Measurements from ENCODE around the gene CDADC1.

DNA sequence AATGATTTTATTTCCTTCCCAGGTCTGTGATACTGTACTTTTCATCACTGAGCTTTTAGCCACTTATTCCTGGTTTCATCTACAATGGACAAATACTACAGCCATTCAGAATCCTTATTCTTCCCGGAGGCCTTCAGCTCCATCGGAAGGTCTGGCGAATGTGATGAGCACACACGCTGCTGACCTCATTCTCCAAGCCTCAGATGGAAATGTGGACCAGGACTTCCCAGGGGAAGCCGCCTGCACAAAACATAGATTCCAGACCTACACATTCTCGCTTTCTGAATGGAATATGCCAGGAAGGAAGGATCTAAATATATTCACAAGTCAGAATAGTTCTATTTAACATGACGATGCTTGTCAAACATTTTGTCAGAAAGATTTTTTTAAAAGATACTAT lies 75.6 kb downstream of the CDADC1 start:
- TF ChIP-seq, protein P1, sequence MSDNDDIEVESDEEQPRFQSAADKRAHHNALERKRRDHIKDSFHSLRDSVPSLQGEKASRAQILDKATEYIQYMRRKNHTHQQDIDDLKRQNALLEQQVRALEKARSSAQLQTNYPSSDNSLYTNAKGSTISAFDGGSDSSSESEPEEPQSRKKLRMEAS (CRISPR knock-in tag; IDR thresholded peaks at IDR 0.05), result no peak
- TF ChIP-seq, protein P2, sequence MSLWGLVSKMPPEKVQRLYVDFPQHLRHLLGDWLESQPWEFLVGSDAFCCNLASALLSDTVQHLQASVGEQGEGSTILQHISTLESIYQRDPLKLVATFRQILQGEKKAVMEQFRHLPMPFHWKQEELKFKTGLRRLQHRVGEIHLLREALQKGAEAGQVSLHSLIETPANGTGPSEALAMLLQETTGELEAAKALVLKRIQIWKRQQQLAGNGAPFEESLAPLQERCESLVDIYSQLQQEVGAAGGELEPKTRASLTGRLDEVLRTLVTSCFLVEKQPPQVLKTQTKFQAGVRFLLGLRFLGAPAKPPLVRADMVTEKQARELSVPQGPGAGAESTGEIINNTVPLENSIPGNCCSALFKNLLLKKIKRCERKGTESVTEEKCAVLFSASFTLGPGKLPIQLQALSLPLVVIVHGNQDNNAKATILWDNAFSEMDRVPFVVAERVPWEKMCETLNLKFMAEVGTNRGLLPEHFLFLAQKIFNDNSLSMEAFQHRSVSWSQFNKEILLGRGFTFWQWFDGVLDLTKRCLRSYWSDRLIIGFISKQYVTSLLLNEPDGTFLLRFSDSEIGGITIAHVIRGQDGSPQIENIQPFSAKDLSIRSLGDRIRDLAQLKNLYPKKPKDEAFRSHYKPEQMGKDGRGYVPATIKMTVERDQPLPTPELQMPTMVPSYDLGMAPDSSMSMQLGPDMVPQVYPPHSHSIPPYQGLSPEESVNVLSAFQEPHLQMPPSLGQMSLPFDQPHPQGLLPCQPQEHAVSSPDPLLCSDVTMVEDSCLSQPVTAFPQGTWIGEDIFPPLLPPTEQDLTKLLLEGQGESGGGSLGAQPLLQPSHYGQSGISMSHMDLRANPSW (CRISPR knock-in tag; conservative IDR thresholded peaks at IDR 0.05; ENCODE audit: low read depth), result no peak
- TF ChIP-seq, protein P3, sequence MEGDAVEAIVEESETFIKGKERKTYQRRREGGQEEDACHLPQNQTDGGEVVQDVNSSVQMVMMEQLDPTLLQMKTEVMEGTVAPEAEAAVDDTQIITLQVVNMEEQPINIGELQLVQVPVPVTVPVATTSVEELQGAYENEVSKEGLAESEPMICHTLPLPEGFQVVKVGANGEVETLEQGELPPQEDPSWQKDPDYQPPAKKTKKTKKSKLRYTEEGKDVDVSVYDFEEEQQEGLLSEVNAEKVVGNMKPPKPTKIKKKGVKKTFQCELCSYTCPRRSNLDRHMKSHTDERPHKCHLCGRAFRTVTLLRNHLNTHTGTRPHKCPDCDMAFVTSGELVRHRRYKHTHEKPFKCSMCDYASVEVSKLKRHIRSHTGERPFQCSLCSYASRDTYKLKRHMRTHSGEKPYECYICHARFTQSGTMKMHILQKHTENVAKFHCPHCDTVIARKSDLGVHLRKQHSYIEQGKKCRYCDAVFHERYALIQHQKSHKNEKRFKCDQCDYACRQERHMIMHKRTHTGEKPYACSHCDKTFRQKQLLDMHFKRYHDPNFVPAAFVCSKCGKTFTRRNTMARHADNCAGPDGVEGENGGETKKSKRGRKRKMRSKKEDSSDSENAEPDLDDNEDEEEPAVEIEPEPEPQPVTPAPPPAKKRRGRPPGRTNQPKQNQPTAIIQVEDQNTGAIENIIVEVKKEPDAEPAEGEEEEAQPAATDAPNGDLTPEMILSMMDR (IDR thresholded peaks at IDR 0.05), result no peak

Measured in WTC11 (cell line).